GM12875 (cell line): ENCODE data around the gene PCMTD2.

Experiments
- H3K4me3 ChIP-seq: one replicate; pipeline ENCODE4 v1.5.1; 2011; ENCODE audit warnings: low read depth, low read length, control low read depth
- CTCF ChIP-seq: IDR thresholded peaks from 2 replicates; pipeline ENCODE4 v1.5.1; 2011; ENCODE audit warnings: low read depth, mild to moderate bottlenecking, control low read depth, inconsistent platforms, low read length, moderate library complexity, borderline replicate concordance; ENCODE audit not compliant: insufficient read depth

PCMTD2 gene

DNA sequence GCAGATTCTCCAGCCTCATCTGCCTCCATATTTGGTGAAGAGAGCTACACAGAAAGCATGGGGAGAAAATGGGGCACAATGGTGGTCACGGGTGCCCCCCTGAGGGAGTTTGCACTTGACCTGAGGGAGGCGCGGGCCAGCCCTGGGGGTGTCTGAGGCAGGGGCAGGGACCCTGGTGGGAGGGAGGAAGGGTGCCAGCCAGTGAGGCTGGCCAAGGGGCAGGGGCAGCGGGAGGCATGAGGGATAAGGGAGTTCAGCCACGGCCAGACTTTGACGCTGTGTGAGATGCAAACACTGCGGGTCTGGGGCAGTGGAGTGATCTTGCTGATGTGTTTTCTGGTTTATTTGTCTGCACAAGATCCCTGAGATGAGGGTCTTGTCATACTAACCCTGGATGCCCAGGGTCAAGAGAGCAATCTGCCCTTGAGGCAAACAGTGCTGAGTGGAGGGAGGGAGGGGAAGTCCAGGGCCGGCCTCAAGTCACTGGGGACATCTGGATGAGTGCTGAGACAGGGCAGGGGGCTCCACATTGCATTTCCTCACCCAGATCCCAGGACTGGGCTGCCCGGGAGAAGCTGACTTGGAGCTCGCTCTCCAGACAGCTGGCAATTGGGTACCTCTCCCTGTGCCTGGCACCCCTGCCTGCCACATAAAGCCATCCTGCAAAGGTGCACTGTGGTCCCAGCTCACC is 8.8 kb upstream of the PCMTD2 start:
- TF ChIP-seq CTCF: no peak

DNA sequence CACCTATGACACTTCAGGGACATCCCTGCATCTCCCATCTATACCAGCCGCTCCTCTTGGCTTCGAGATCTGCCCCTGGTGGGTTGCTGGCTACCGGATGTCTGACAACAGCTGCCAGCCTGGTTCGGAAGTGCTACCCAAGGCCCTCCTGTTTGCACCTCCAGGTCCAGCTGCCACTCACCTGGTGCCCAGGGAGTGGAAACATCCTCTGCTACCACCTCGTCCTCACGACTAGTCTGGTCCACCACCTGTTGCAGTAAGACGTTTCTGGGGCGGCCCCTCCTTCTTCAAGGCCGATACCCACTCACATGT is 8.3 kb upstream of the PCMTD2 start:
- H3K4me3 ChIP-seq: no peak overlapping the region
- TF ChIP-seq CTCF: no peak

More for the DNA sequence above, 8.8 kb upstream of the PCMTD2 start:
- no peak overlapping the region for H3K4me3 ChIP-seq

DNA sequence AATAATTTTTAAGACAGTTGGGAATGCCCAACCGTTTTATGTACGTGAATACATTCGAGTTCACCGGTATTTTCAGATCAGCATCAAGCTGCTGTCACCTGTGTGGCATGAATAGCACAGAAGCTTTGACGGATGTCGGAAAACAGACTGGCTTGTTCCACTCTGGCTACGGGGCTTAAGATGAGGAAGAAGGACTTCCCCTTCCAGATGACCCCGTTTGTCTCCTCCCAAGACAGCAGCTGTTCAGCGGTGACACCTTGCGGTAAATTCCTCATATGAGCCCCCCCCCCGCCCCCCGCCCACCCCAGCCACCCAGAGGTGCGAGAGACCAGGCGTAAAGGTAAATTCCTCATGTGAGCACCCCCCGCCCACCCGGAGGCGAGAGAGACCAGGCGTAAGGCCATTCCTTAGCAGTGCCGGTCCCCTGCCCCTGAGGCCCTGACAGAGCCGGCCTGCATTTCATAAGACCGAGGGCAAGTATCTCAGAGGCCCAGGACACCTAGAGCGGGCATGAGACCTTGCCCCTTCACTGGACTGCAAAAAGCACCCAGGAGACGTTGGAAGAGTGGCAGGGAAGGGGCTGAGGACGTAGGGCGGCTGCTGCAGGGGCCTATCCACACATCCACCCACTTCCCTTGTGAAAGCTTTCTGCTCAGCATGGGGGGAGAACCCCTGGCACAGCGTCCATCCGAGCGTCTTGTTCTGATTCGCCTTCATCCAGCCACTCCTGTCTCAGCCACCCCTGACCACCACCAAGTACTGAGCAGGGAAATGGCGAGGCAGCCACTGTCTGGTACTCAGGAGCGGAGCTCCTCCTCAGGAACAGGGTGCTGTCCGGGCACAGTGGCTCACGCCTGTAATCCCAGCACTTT is 7.3 kb upstream of the PCMTD2 start:
- no peak overlapping the region for H3K4me3 ChIP-seq
- TF ChIP-seq CTCF: no peak

DNA sequence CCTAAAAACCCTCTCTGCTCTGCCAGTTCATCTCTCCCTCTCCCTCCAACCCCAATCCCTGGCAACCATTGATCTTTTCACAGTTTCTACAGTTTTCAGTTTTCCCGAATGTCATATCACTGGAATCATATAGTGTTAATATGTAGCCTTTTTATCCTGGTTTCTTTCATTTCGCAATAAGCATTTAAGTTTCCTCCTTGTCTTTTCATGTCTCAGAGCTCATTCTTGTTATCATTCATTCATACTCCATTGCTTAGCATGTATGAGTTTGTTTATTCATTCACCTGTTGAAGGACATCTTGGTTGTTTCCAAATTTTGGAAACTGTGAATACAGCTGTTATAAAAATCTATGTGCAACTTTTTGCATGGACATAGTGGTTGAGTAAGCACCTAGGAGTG is 5.5 kb upstream of the PCMTD2 start:
- TF ChIP-seq CTCF: no peak
- H3K4me3 ChIP-seq: no peak overlapping the region

DNA sequence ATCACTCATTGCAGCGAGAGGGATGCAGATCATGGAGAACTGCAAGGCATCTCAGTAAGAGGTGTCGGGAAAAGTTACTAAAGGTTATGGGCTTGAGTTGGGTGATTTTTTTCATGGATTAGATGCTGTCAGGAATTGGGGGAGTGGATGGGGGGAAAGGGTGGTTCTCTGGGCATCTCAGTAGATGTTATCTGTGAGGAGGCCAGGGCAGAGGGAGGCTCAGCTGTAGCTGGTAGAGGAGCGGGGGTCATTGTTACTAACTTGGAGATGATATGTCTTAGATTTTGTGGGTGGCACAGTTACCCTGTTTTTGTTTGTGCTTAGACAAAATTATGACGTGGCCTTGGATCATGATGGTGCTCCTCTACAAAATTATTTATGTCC is 2.6 kb upstream of the PCMTD2 start:
- no peak for TF ChIP-seq CTCF
- no peak overlapping the region for H3K4me3 ChIP-seq

DNA sequence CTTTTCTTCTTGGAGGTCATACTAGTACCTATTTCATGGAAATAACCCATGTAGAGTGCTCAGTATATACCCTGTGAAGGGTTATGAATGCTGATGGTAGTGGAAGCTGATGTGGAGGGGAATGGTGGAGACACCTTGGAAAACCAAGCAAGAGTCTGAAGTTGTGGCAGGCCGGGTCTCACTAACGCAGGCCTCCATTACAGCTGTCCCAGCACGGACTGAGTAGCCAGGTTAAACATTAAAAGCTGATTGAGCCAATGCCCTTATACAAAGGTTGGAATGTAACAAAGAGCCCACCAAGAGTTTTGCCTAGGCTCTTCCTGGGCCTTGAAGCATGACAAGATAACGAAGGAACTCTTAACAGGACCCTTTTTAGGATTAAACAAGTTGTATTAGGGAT is 2.1 kb upstream of the PCMTD2 start:
- no peak for TF ChIP-seq CTCF

GRCh38 chr20:64254156-64254555 is 1.4 kb upstream of the PCMTD2 start:
- TF ChIP-seq CTCF: no peak
- no peak overlapping the region for H3K4me3 ChIP-seq

More for the DNA sequence above, 2.1 kb upstream of the PCMTD2 start:
- H3K4me3 ChIP-seq: no peak overlapping the region
